HEK293 (cell line): Measurements from ENCODE around the gene PCTP.

Source experiments
- GLI2 ChIP-seq: fragments of 450-650 bp; formaldehyde crosslinking; IDR thresholded peaks from 2 replicates; pipeline ENCODE4; 2017; ENCODE audit warnings: missing biosample characterization, missing genetic modification characterization, low read depth, borderline replicate concordance
- KLF10 ChIP-seq: fragments of 450-650 bp; IDR thresholded peaks from 2 replicates; pipeline ENCODE4 v1.5.1; 2018; ENCODE audit warnings: missing biosample characterization, mild to moderate bottlenecking, missing genetic modification characterization
- RBAK ChIP-seq: fragments of 450-650 bp; formaldehyde crosslinking; IDR thresholded peaks from 2 replicates; pipeline ENCODE4 v1.5.1; 2016; ENCODE audit warnings: missing biosample characterization, missing genetic modification characterization
- TCF7L2 ChIP-seq: IDR thresholded peaks from 2 replicates; pipeline ENCODE4 v1.6.1; 2011; ENCODE audit warnings: low read depth, mild to moderate bottlenecking, inconsistent platforms, low read length, moderate library complexity, borderline replicate concordance
- ZNF121 ChIP-seq: fragments of 450-650 bp; formaldehyde crosslinking; IDR thresholded peaks from 2 replicates; pipeline ENCODE4 v1.5.1; 2016; ENCODE audit warnings: missing biosample characterization, missing genetic modification characterization
- ZNF169 ChIP-seq: fragments of 450-650 bp; formaldehyde crosslinking; IDR thresholded peaks from 2 replicates; pipeline ENCODE4 v1.5.1; 2016; ENCODE audit warnings: missing biosample characterization, missing genetic modification characterization
- ZNF248 ChIP-seq: fragments of 450-650 bp; formaldehyde crosslinking; IDR thresholded peaks from 2 replicates; pipeline ENCODE4 v1.5.1; 2017; ENCODE audit warnings: missing biosample characterization, missing genetic modification characterization
- ZNF555 ChIP-seq: fragments of 450-650 bp; formaldehyde crosslinking; conservative IDR thresholded peaks from 2 replicates; pipeline ENCODE4 v1.5.1; 2017; ENCODE audit warnings: missing biosample characterization, mild to moderate bottlenecking, missing genetic modification characterization, inconsistent platforms
- ZNF558 ChIP-seq: fragments of 450-650 bp; formaldehyde crosslinking; IDR thresholded peaks from 2 replicates; pipeline ENCODE4 v1.5.1; 2016; ENCODE audit warnings: missing biosample characterization, missing genetic modification characterization
- ZNF654 ChIP-seq: fragments of 450-650 bp; formaldehyde crosslinking; IDR thresholded peaks from 2 replicates; pipeline ENCODE4 v1.5.1; 2016; ENCODE audit warnings: low read depth, missing biosample characterization, missing genetic modification characterization
- TF ChIP-seq, protein P1 (sequence below): fragments of 450-650 bp; formaldehyde crosslinking; IDR thresholded peaks from 2 replicates; pipeline ENCODE4 v1.5.1; 2016; ENCODE audit warnings: missing biosample characterization, missing genetic modification characterization
- TF ChIP-seq, protein P2 (sequence below): fragments of 450-650 bp; formaldehyde crosslinking; IDR thresholded peaks from 2 replicates; pipeline ENCODE4 v1.5.1; 2016; ENCODE audit warnings: missing biosample characterization, missing genetic modification characterization, low read depth
- TF ChIP-seq, protein P3 (sequence below): fragments of 450-650 bp; formaldehyde crosslinking; IDR thresholded peaks from 2 replicates; pipeline ENCODE4 v1.5.1; 2016; ENCODE audit warnings: missing biosample characterization, missing genetic modification characterization, borderline replicate concordance

DNA sequence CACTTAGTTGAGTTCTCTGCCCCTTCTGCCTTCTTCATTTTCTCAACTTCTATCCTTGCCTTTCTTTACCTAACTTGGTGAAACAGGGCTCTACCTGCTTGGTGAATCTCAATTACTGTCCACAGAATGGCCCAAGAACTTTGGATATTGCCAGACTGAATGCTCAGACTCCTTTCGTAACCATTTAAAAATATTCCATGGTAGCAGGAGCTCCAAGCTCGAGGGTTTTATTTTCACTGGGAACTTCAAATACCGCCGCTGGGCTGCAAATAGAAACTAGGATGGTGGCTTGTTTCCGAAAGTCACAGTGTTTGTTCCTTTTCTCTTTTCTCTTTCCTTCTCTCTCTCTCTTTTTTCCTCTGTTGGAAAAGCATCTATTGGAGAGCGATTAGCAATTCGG lies 41.4 kb upstream of the PCTP start:
- TF ChIP-seq ZNF169 (tag by site-specific recombination) = no peak
- TF ChIP-seq ZNF248 (tag by site-specific recombination) = no peak
- no peak for TF ChIP-seq ZNF654
- no peak for TF ChIP-seq KLF10 (tag by site-specific recombination)
- TF ChIP-seq ZNF558 (tag by site-specific recombination) = no peak
- no peak for TF ChIP-seq ZNF121 (tag by site-specific recombination)
- TF ChIP-seq, protein P1, sequence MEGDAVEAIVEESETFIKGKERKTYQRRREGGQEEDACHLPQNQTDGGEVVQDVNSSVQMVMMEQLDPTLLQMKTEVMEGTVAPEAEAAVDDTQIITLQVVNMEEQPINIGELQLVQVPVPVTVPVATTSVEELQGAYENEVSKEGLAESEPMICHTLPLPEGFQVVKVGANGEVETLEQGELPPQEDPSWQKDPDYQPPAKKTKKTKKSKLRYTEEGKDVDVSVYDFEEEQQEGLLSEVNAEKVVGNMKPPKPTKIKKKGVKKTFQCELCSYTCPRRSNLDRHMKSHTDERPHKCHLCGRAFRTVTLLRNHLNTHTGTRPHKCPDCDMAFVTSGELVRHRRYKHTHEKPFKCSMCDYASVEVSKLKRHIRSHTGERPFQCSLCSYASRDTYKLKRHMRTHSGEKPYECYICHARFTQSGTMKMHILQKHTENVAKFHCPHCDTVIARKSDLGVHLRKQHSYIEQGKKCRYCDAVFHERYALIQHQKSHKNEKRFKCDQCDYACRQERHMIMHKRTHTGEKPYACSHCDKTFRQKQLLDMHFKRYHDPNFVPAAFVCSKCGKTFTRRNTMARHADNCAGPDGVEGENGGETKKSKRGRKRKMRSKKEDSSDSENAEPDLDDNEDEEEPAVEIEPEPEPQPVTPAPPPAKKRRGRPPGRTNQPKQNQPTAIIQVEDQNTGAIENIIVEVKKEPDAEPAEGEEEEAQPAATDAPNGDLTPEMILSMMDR (tag by site-specific recombination) = no peak
- TF ChIP-seq TCF7L2 = no peak
- TF ChIP-seq, protein P2, sequence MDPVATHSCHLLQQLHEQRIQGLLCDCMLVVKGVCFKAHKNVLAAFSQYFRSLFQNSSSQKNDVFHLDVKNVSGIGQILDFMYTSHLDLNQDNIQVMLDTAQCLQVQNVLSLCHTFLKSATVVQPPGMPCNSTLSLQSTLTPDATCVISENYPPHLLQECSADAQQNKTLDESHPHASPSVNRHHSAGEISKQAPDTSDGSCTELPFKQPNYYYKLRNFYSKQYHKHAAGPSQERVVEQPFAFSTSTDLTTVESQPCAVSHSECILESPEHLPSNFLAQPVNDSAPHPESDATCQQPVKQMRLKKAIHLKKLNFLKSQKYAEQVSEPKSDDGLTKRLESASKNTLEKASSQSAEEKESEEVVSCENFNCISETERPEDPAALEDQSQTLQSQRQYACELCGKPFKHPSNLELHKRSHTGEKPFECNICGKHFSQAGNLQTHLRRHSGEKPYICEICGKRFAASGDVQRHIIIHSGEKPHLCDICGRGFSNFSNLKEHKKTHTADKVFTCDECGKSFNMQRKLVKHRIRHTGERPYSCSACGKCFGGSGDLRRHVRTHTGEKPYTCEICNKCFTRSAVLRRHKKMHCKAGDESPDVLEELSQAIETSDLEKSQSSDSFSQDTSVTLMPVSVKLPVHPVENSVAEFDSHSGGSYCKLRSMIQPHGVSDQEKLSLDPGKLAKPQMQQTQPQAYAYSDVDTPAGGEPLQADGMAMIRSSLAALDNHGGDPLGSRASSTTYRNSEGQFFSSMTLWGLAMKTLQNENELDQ (tag by site-specific recombination) = no peak
- TF ChIP-seq, protein P3, sequence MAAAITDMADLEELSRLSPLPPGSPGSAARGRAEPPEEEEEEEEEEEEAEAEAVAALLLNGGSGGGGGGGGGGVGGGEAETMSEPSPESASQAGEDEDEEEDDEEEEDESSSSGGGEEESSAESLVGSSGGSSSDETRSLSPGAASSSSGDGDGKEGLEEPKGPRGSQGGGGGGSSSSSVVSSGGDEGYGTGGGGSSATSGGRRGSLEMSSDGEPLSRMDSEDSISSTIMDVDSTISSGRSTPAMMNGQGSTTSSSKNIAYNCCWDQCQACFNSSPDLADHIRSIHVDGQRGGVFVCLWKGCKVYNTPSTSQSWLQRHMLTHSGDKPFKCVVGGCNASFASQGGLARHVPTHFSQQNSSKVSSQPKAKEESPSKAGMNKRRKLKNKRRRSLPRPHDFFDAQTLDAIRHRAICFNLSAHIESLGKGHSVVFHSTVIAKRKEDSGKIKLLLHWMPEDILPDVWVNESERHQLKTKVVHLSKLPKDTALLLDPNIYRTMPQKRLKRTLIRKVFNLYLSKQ (tag by site-specific recombination) = no peak
- no peak for TF ChIP-seq GLI2 (tag by site-specific recombination)
- no peak for TF ChIP-seq ZNF555 (tag by site-specific recombination)
- TF ChIP-seq RBAK = no peak
